ENCODE data around the gene CENPP.

Gene CENPP

GRCh38 chr9:92325269-92325990, at the start of gene CENPP, which contains the start of gene NOL8:
Gene CENPP (plus strand): TSS chr9:92325953.
Gene NOL8 (minus strand): TSS chr9:92325350. CDS start chr9:92324161, 1,189 bp downstream.
- peak within 1 kb of the TSS; percentile 88 for H3K4me3 ChIP-seq (ENCODE audit: low read length)
- H3K9me3 ChIP-seq (replicated peaks; ENCODE audit: insufficient read depth, low read length) = no peaks in the 10 kb centered on the region
- TF ChIP-seq CTCF (IDR thresholded peaks at IDR 0.05; ENCODE audit: low read length) = no peak
- no peak for TF ChIP-seq EZH2 (optimal IDR thresholded peaks at IDR 0.05; ENCODE audit: low read depth, low read length)
- TF ChIP-seq EZH2phosphoT487 (IDR thresholded peaks at IDR 0.05; ENCODE audit: low read length) = no peak
- DNase-seq = peak; percentile 92
- peak within 1 kb of the TSS; percentile 78 for H2AFZ ChIP-seq (ENCODE audit: low read length)
- peak within 1 kb of the TSS; percentile 77 for H3K4me2 ChIP-seq (ENCODE audit: low read depth, low read length)
- peaks cover 26% of the 10 kb centered on the region for H3K4me1 ChIP-seq (ENCODE audit: low read length)
- H3F3A ChIP-seq (ENCODE audit: insufficient read depth, low read length) = no peaks in the 10 kb centered on the region; the same call in 1 of the 2 replicates
- no peaks in the 10 kb centered on the region for H3K9me2 ChIP-seq (replicated peaks; ENCODE audit: insufficient read depth, low read length)
- no peaks in the 10 kb centered on the region for H3K27me3 ChIP-seq (replicated peaks; ENCODE audit: insufficient read depth, low read length)
- H3K27ac ChIP-seq (ENCODE audit: low read length) = peak within 1 kb of the TSS; percentile 96
- no peaks in the 10 kb centered on the region for H4K20me1 ChIP-seq (ENCODE audit: insufficient read depth, low read length)
- H3K9ac ChIP-seq (ENCODE audit: low read length) = peak within 1 kb of the TSS; percentile 99
- peaks cover 80% of the 10 kb centered on the region for H3K79me2 ChIP-seq (ENCODE audit: low read length)
- H3K36me3 ChIP-seq (replicated peaks; ENCODE audit: insufficient read depth, low read length) = peaks cover 6% of the 10 kb centered on the region

GRCh38 chr9:92276331-92277032, 49.3 kb upstream of the CENPP start:
- Histone ChIP-seq H3K36me3 (replicated peaks; ENCODE audit: insufficient read depth, low read length) (peaks cover 42% of the 10 kb centered on the region), H3F3A (ENCODE audit: insufficient read depth, low read length) (no peaks in the 10 kb centered on the region), H3K27me3 (replicated peaks; ENCODE audit: insufficient read depth, low read length) (no peaks in the 10 kb centered on the region), H3K9ac (ENCODE audit: low read length) (no peak overlapping the region), H3K4me1 (ENCODE audit: low read length) (no peaks in the 10 kb centered on the region), H3K4me3 (ENCODE audit: low read length) (no peak overlapping the region), H3K9me2 (replicated peaks; ENCODE audit: insufficient read depth, low read length) (no peaks in the 10 kb centered on the region), H2AFZ (ENCODE audit: low read length) (no peak overlapping the region), H4K20me1 (ENCODE audit: insufficient read depth, low read length) (no peaks in the 10 kb centered on the region), H3K79me2 (ENCODE audit: low read length) (peaks cover 18% of the 10 kb centered on the region), H3K9me3 (replicated peaks; ENCODE audit: insufficient read depth, low read length) (no peaks in the 10 kb centered on the region), H3K27ac (ENCODE audit: low read length) (no peak overlapping the region), H3K4me2 (ENCODE audit: low read depth, low read length) (no peak overlapping the region)
- TF ChIP-seq CTCF (IDR thresholded peaks at IDR 0.05; ENCODE audit: low read length) (no peak), EZH2 (optimal IDR thresholded peaks at IDR 0.05; ENCODE audit: low read depth, low read length) (no peak), EZH2phosphoT487 (IDR thresholded peaks at IDR 0.05; ENCODE audit: low read length) (no peak)
- no peak for DNase-seq

- TF ChIP-seq CTCF (IDR thresholded peaks at IDR 0.05; ENCODE audit: low read length) (no peak), EZH2phosphoT487 (IDR thresholded peaks at IDR 0.05; ENCODE audit: low read length) (no peak), EZH2 (optimal IDR thresholded peaks at IDR 0.05; ENCODE audit: low read depth, low read length) (no peak)
- Histone ChIP-seq H3K36me3 (replicated peaks; ENCODE audit: insufficient read depth, low read length) (peaks cover 35% of the 10 kb centered on the region), H3K9me3 (replicated peaks; ENCODE audit: insufficient read depth, low read length) (no peaks in the 10 kb centered on the region), H3K9me2 (replicated peaks; ENCODE audit: insufficient read depth, low read length) (no peaks in the 10 kb centered on the region), H3K27me3 (replicated peaks; ENCODE audit: insufficient read depth, low read length) (no peaks in the 10 kb centered on the region), H3K9ac (ENCODE audit: low read length) (no peak overlapping the region), H3K4me1 (ENCODE audit: low read length) (no peaks in the 10 kb centered on the region), H3K4me2 (ENCODE audit: low read depth, low read length) (no peak overlapping the region), H2AFZ (ENCODE audit: low read length) (no peak overlapping the region), H3F3A (ENCODE audit: insufficient read depth, low read length) (no peaks in the 10 kb centered on the region), H3K4me3 (ENCODE audit: low read length) (no peak overlapping the region), H3K79me2 (ENCODE audit: low read length) (peaks cover 24% of the 10 kb centered on the region), H3K27ac (ENCODE audit: low read length) (no peak overlapping the region), H4K20me1 (ENCODE audit: insufficient read depth, low read length) (no peaks in the 10 kb centered on the region)
- no peak for DNase-seq
Observed at GRCh38 chr9:92278110-92278509, 47.6 kb upstream of the CENPP start.

Measured in MM.1S (cell line).